ENCODE measurements around the gene KCNK1. TPM values are rescaled to one million over a fixed set of nuclear protein-coding genes. Genes with fewer than 3 reads are reported as not detected.

The KCNK1 gene
- total RNA-seq, 1 donor from 2014 or later, result 6.3 TPM

GRCh38 chr1:233710031-233710430 lies 96.1 kb downstream of the KCNK1 start:
- TF ChIP-seq, protein P1, sequence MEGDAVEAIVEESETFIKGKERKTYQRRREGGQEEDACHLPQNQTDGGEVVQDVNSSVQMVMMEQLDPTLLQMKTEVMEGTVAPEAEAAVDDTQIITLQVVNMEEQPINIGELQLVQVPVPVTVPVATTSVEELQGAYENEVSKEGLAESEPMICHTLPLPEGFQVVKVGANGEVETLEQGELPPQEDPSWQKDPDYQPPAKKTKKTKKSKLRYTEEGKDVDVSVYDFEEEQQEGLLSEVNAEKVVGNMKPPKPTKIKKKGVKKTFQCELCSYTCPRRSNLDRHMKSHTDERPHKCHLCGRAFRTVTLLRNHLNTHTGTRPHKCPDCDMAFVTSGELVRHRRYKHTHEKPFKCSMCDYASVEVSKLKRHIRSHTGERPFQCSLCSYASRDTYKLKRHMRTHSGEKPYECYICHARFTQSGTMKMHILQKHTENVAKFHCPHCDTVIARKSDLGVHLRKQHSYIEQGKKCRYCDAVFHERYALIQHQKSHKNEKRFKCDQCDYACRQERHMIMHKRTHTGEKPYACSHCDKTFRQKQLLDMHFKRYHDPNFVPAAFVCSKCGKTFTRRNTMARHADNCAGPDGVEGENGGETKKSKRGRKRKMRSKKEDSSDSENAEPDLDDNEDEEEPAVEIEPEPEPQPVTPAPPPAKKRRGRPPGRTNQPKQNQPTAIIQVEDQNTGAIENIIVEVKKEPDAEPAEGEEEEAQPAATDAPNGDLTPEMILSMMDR (IDR thresholded peaks at IDR 0.05; ENCODE audit: insufficient read depth, low read length, poor library complexity, severe bottlenecking), result no peak
- Histone ChIP-seq H3K27me3 (ENCODE audit: control insufficient read depth, insufficient read depth, low read length) (no peaks in the 10 kb centered on the region), H3K4me3 (ENCODE audit: low read depth, low read length) (no peak overlapping the region), H3K36me3 (ENCODE audit: control insufficient read depth, insufficient read depth, low read length) (no peaks in the 10 kb centered on the region)
- no peak for DNase-seq (ENCODE audit: low read depth)

DNA sequence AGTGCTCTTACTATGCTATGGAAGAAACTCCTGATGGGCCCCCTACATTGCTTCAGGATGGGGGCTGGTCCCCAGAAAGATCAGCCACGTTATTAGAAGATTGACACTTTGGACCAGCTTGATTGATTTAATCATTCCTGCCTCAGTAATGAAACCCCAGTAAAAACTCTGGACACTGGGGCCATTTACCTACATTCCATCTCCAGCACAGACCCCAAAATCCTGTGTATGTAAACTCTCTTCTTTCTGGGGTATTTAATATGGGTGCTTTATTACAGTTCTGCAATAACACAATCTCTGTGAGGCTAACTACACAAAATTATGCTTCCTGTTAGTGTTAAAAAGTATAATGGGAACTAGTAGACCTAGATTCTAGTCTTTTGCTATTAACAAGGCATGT lies 96.6 kb downstream of the KCNK1 start:
- no peaks in the 10 kb centered on the region for H3K36me3 ChIP-seq (ENCODE audit: control insufficient read depth, insufficient read depth, low read length)
- H3K27me3 ChIP-seq (ENCODE audit: control insufficient read depth, insufficient read depth, low read length), result no peaks in the 10 kb centered on the region
- no peak for DNase-seq (ENCODE audit: low read depth)
- TF ChIP-seq, protein P1 (IDR thresholded peaks at IDR 0.05; ENCODE audit: insufficient read depth, low read length, poor library complexity, severe bottlenecking), result no peak
- no peak overlapping the region for H3K4me3 ChIP-seq (ENCODE audit: low read depth, low read length)

DNA sequence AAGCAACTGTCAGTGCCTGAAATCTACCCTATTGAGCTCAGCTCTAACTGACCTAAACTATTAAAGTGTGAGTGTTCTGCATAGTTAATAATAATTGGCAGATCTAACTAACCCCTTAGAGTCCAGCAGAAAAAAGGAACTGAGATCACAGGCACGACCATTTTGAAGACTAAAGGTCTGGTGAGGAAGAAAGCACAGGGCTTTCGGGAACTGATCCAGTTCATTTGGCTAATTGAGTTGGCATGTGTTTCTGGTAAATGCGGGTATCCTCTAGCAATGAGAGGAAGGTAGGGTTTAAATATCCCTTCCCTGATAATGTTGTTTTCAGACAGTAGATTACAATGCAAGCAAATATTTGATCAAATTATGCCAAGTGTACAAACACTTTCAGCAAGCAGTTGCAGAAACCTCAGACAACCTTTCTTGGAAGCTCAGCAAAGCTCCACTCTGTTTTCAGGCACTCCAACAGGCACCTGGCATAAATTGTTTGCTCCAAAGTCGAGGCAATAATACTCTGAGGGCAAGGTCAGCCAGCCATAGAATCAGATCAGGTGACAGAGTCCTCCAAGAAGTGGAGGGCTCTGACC lies 100.8 kb downstream of the KCNK1 start:
- H3K27me3 ChIP-seq (ENCODE audit: control insufficient read depth, insufficient read depth, low read length), result no peaks in the 10 kb centered on the region
- TF ChIP-seq, protein P1 (IDR thresholded peaks at IDR 0.05; ENCODE audit: insufficient read depth, low read length, poor library complexity, severe bottlenecking), result no peak
- H3K4me3 ChIP-seq (ENCODE audit: low read depth, low read length), result no peak overlapping the region
- H3K36me3 ChIP-seq (ENCODE audit: control insufficient read depth, insufficient read depth, low read length), result no peaks in the 10 kb centered on the region
- DNase-seq (ENCODE audit: low read depth), result no peak

DNA sequence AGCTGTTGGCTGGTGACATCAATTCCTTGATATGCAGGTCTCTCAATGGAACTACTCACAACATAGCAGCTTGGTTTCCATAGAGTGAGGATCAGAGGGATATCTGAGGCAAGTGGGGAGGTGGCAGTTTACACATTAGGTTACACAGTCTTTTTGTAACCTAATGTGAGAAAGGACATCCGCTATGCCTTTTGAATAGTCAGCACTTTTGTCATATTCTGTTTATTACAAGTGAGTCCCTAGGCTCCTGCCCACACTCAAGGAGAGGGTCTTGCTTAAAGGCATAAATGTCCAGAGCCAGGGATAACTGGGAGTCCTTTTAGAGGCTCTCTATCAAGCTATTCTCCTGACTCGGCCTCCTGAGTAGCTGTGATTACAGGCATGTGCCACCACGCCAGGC lies 104.2 kb downstream of the KCNK1 start:
- TF ChIP-seq, protein P1 (IDR thresholded peaks at IDR 0.05; ENCODE audit: insufficient read depth, low read length, poor library complexity, severe bottlenecking), result no peak
- DNase-seq (ENCODE audit: low read depth), result no peak
- no peak overlapping the region for H3K4me3 ChIP-seq (ENCODE audit: low read depth, low read length)
- no peaks in the 10 kb centered on the region for H3K36me3 ChIP-seq (ENCODE audit: control insufficient read depth, insufficient read depth, low read length)
- H3K27me3 ChIP-seq (ENCODE audit: control insufficient read depth, insufficient read depth, low read length), result no peaks in the 10 kb centered on the region

- Histone ChIP-seq H3K27me3 (ENCODE audit: control insufficient read depth, insufficient read depth, low read length) (no peaks in the 10 kb centered on the region), H3K4me3 (ENCODE audit: low read depth, low read length) (no peak overlapping the region), H3K36me3 (ENCODE audit: control insufficient read depth, insufficient read depth, low read length) (no peaks in the 10 kb centered on the region)
- DNase-seq (ENCODE audit: low read depth), result no peak
- TF ChIP-seq, protein P1 (IDR thresholded peaks at IDR 0.05; ENCODE audit: insufficient read depth, low read length, poor library complexity, severe bottlenecking), result no peak
Observed at GRCh38 chr1:233719655-233720341, 105.9 kb downstream of the KCNK1 start.

Measured in kidney epithelial cell (primary cell).